PC-3 (cell line): ENCODE results near the gene ACBD4. TPM values are rescaled to one million over a fixed set of nuclear protein-coding genes. Genes with fewer than 3 reads are reported as not detected.
A peak's percentile ranks its signal among the peaks of the same experiment; 100 is the strongest.

Experiments used
- ATAC-seq: fragments of 200-7000 bp; cut with Tn5 transposase; 2 replicates; pipeline ENCODE4 v1.9.1; 2020; ENCODE audit warnings: mild to moderate bottlenecking, moderate library complexity
- BruUV-seq: library from RNA; stranded (reverse); fragments of 400-500 nt; replicated peaks from 2 replicates; lab custom pipeline; 2021; lab: Mats Ljungman, UMichigan
- CTCF ChIA-PET: fragments of 300-600 bp; sonication (Branson Sonifier 250); formaldehyde crosslinking; loops from one replicate; lab custom pipeline; 2022; ENCODE audit warnings: antibody characterized with exemption; lab: Charles Lee
- POLR2A ChIA-PET: fragments of 300-600 bp; sonication (Branson Sonifier 250); formaldehyde crosslinking; loops from one replicate; lab custom pipeline; 2022; ENCODE audit warnings: antibody characterized with exemption; ENCODE audit not compliant: unreplicated experiment; lab: Charles Lee
- DNase-seq: peaks from one replicate; pipeline ENCODE4 v3.0.0-alpha.2; 2015
- H2AFZ ChIP-seq: fragments of 300-600 bp; sonication (generic); 2 replicates; pipeline ENCODE4 v1.6.0; 2016; ENCODE audit warnings: antibody characterized with exemption, low read length
- H3F3A ChIP-seq: fragments of 300-600 bp; sonication (generic); one replicate; pipeline ENCODE4 v1.6.0; 2017; ENCODE audit warnings: antibody characterized with exemption, low read length, control low read depth, mild to moderate bottlenecking; ENCODE audit not compliant: unreplicated experiment
- H3K27ac ChIP-seq: fragments of 300-600 bp; sonication (generic); 2 replicates; pipeline ENCODE4 v1.5.1; 2016; ENCODE audit warnings: mild to moderate bottlenecking, low read length
- H3K27me3 ChIP-seq: fragments of 300-600 bp; sonication (generic); 2 replicates; pipeline ENCODE4 v1.6.1; 2016; ENCODE audit warnings: low read length, mixed read lengths
- H3K36me3 ChIP-seq: fragments of 300-600 bp; sonication (generic); 2 replicates; pipeline ENCODE4 v1.6.1; 2016; ENCODE audit warnings: low read depth, mixed run types, low read length, mixed read lengths
- H3K4me1 ChIP-seq: fragments of 300-600 bp; sonication (generic); 2 replicates; pipeline ENCODE4 v1.5.1; 2016; ENCODE audit warnings: low read length; ENCODE audit not compliant: insufficient read depth
- H3K4me2 ChIP-seq: fragments of 300-600 bp; sonication (generic); 2 replicates; pipeline ENCODE4 v1.6.0; 2016; ENCODE audit warnings: low read length
- H3K4me3 ChIP-seq: fragments of 300-600 bp; sonication (generic); 2 replicates; pipeline ENCODE4 v1.5.1; 2016; ENCODE audit warnings: mild to moderate bottlenecking, low read length, mixed read lengths
- H3K79me2 ChIP-seq: fragments of 300-600 bp; sonication (generic); 2 replicates; pipeline ENCODE4 v1.6.1; 2017; ENCODE audit warnings: low read length, mixed read lengths
- H3K9ac ChIP-seq: fragments of 300-600 bp; sonication (generic); 2 replicates; pipeline ENCODE4 v1.6.0; 2016; ENCODE audit warnings: mild to moderate bottlenecking, low read length
- H3K9me2 ChIP-seq: fragments of 300-600 bp; sonication (generic); replicated peaks from 2 replicates; pipeline ENCODE4 v1.6.1; 2016; ENCODE audit warnings: mixed run types, low read length, mixed read lengths
- H3K9me3 ChIP-seq: fragments of 300-600 bp; sonication (generic); 2 replicates; pipeline ENCODE4 v1.6.1; 2016; ENCODE audit warnings: low read length, mixed read lengths
- H4K20me1 ChIP-seq: fragments of 300-600 bp; sonication (generic); 2 replicates; pipeline ENCODE4 v1.6.1; 2016; ENCODE audit warnings: low read length, mixed read lengths
- CTCF ChIP-seq: fragments of 300-600 bp; sonication (generic); conservative IDR thresholded peaks from 2 replicates; pipeline ENCODE4 v1.5.1; 2017; ENCODE audit warnings: antibody characterized with exemption, low read depth, mild to moderate bottlenecking, low read length
- EZH2 ChIP-seq: fragments of 300-600 bp; sonication (generic); IDR thresholded peaks from one replicate; pipeline ENCODE4 v1.6.1; 2017; ENCODE audit warnings: antibody characterized with exemption, mild to moderate bottlenecking, low read length; ENCODE audit not compliant: unreplicated experiment
- EZH2phosphoT487 ChIP-seq: fragments of 300-600 bp; sonication (generic); IDR thresholded peaks from 2 replicates; pipeline ENCODE4 v1.6.1; 2018; ENCODE audit warnings: mild to moderate bottlenecking, antibody characterized with exemption, low read length, borderline replicate concordance
- intact Hi-C: fragments of 100-400 bp; cut with micrococcal nuclease; formaldehyde crosslinking; loops from 2 replicates; pipeline ENCODE4 v1.9.0; 2023
- total RNA-seq: library from RNA; depleted of rRNA; stranded (reverse); fragments of >200 nt; gene quantifications from 2 replicates; pipeline ENCODE4 v1.2.3, GENCODE V29; 2014

Gene ACBD4
- total RNA-seq, 1 experiment from 2014 or later, result 12.9 TPM

DNA sequence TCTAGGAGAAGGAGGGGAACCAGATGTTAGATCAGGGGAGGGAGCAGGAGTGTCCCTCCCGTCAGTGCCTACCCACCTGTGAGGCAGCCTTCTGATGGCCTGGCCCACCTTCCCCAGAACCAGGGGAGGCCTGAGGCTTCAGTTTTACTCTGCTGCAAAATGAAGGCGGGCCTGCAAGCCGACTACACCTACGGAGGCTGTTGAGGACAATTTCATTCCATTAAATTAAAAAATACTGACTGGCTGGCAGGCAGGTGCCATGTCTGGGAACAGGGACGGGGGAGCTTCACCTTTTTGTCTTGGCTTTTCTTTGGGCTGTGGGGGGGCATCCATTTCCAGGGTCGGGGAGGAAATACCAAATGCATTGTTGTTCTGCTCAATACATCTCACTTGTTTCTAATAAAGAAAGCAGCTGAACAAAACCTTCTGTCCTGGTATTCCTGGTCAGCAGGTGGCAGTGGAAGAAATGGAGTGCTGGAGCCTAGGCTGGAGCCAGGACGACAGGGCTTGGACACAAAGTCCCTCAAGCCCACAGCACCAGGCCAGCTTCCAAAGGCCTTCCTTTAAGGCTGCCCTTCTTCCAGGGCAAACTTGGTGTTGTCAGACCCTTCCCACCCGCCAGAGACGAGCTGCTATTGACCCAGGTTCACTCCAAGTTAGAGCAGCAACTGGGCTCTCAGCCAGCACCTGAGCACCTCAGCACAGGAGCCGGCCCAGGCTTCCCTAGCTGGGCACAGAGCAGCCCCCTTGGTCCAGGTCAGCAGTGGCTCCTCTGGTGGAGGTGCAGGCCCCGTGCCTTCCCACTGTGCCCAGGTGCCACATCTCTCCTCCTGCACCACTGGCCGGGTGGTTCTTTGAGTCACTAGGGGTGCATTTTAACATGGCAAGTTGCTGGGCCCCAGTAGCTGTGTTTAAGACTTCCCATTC lies 26.6 kb upstream of the ACBD4 start:
- TF ChIP-seq EZH2phosphoT487, result no peak
- TF ChIP-seq CTCF, result peak; percentile 51
- H2AFZ ChIP-seq, result no peak overlapping the region
- no peak overlapping the region for H3K4me2 ChIP-seq
- H3K27ac ChIP-seq, result no peak overlapping the region
- H3K9me3 ChIP-seq, result no peaks in the 10 kb centered on the region
- CTCF ChIA-PET, result interaction anchor here (0.5 to 2.5 kb wide), 3 partner anchors 26 to 187 kb away, joined by 3 to 11 read pairs (median 4); partner anchors contain the start of gene ACBD4
- POLR2A ChIA-PET, result no interaction called here
- H3K27me3 ChIP-seq, result no peaks in the 10 kb centered on the region
- H3K4me1 ChIP-seq, result no peaks in the 10 kb centered on the region
- intact Hi-C loops, result loop anchor here (1.0 kb wide), 1 partner anchor 24 kb away; no protein-coding TSS in a partner anchor
- peak; percentile 39 for DNase-seq
- H3K79me2 ChIP-seq, result no peaks in the 10 kb centered on the region
- H4K20me1 ChIP-seq, result no peaks in the 10 kb centered on the region
- no peak overlapping the region for H3K4me3 ChIP-seq
- H3K9ac ChIP-seq, result no peak overlapping the region
- peak; percentile 39 for ATAC-seq
- no peaks in the 10 kb centered on the region for H3K9me2 ChIP-seq
- TSS peak; percentile 1 for BruUV-seq
- H3K36me3 ChIP-seq, result peaks cover 39% of the 10 kb centered on the region
- H3F3A ChIP-seq, result peaks cover 3% of the 10 kb centered on the region

DNA sequence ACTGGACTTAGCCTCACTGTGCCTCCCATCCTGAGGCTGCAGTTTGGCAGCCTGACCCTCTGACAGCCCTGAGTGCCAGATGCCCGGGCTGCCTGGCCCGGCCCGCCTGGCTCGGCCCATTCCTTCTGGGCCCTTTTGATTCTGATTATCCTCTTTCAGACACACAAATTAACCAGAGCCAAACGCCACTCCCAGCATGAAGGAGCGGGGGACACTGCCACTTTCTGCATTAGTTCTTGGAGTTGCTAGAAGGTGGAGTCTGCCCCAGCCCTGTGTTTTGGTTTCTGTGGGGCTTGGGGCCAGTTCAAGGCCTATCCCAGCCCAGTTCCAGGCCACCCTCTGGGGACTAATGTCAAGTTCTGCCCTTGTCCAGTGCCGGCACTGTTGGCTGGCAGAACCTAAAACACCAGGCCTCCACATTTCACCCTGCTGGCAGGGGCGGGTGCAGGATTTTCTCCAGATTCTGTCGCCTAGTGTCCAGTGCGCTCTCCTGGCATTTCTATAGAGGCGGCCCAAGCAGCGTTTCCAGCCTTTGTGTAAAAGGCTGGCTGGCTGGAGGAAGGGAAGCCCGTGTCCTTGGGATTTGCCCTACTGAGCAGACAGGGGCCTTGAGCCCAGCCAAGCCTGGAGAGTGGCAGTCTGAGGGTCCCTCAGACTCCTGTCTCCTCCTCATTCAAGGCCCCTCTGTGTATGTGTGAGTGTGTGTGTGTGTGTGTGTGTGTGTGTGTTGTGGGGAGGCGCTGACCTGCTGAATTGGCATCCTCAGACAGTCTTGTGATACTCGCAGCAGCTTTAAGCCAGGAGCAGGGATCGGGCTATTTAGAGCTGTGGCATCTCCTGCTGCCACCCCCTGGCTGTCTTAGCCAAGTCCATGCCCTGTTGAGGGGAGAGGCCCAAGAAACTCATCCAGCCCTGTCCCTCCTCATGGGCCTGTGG lies 24.5 kb upstream of the ACBD4 start:
- no peak overlapping the region for H3K4me2 ChIP-seq

More for the DNA sequence above, 24.5 kb upstream of the ACBD4 start:
- no peak overlapping the region for H3K4me3 ChIP-seq
- no peaks in the 10 kb centered on the region for H3K79me2 ChIP-seq
- H3K27me3 ChIP-seq, result no peaks in the 10 kb centered on the region
- no peak for DNase-seq
- H3K4me1 ChIP-seq, result no peaks in the 10 kb centered on the region
- H4K20me1 ChIP-seq, result no peaks in the 10 kb centered on the region
- no peaks in the 10 kb centered on the region for H3K9me2 ChIP-seq
- H3K9ac ChIP-seq, result no peak overlapping the region
- intact Hi-C loops, result no loop called here
- CTCF ChIA-PET, result interaction anchor here (1.0 kb wide), 1 partner anchor 22 kb away, joined by 3 read pairs; no protein-coding TSS in a partner anchor
- no peaks in the 10 kb centered on the region for H3K9me3 ChIP-seq
- POLR2A ChIA-PET, result no interaction called here
- H2AFZ ChIP-seq, result no peak overlapping the region
- BruUV-seq, result no TSS peak
- peaks cover 19% of the 10 kb centered on the region; the same call in 1 of the 2 replicates for H3K36me3 ChIP-seq
- ATAC-seq, result peak; percentile 27
- peaks cover 3% of the 10 kb centered on the region for H3F3A ChIP-seq
- no peak overlapping the region for H3K27ac ChIP-seq
- TF ChIP-seq EZH2 (no peak), CTCF (no peak), EZH2phosphoT487 (no peak)
